CD4-positive, alpha-beta T cell treated with Interleukin-4 for 4 hours (primary cell): ENCODE measurements around the gene RAPGEF4.

Experiments
- DNase-seq: peaks from one replicate; pipeline ENCODE4 v3.0.0-alpha.2; 2020

RAPGEF4 gene

GRCh38 chr2:172864182-172864581 lies 128.5 kb downstream of the RAPGEF4 start:
- peak; percentile 4 for DNase-seq

GRCh38 chr2:172865422-172865821 lies 129.8 kb downstream of the RAPGEF4 start:
- DNase-seq, result no peak

GRCh38 chr2:172869861-172870260 lies 134.2 kb downstream of the RAPGEF4 start:
- no peak for DNase-seq

GRCh38 chr2:172870396-172870795 lies 134.8 kb downstream of the RAPGEF4 start:
- no peak for DNase-seq

GRCh38 chr2:172877826-172878225 lies 142.2 kb downstream of the RAPGEF4 start:
- no peak for DNase-seq

GRCh38 chr2:172878260-172878659 lies 142.6 kb downstream of the RAPGEF4 start:
- DNase-seq, result no peak

GRCh38 chr2:172884336-172884735 lies 148.7 kb downstream of the RAPGEF4 start:
- no peak for DNase-seq

GRCh38 chr2:172885996-172886395 lies 150.4 kb downstream of the RAPGEF4 start:
- no peak for DNase-seq

GRCh38 chr2:172887280-172887679 lies 151.6 kb downstream of the RAPGEF4 start:
- no peak for DNase-seq

GRCh38 chr2:172888714-172889669 lies 153.3 kb downstream of the RAPGEF4 start:
- no peak for DNase-seq

GRCh38 chr2:172889768-172890430 lies 154.3 kb downstream of the RAPGEF4 start:
- no peak for DNase-seq

GRCh38 chr2:172893111-172893510 lies 157.5 kb downstream of the RAPGEF4 start:
- no peak for DNase-seq

GRCh38 chr2:172893671-172894070 lies 158.0 kb downstream of the RAPGEF4 start:
- DNase-seq, result no peak

- DNase-seq, result no peak
These were observed 159.2 kb downstream of the RAPGEF4 start for GRCh38 chr2:172894689-172895387.

GRCh38 chr2:172896661-172897081 lies 161.0 kb downstream of the RAPGEF4 start:
- DNase-seq, result no peak

GRCh38 chr2:172900871-172901270 lies 165.2 kb downstream of the RAPGEF4 start:
- no peak for DNase-seq

GRCh38 chr2:172901913-172902312 lies 166.3 kb downstream of the RAPGEF4 start:
- no peak for DNase-seq

GRCh38 chr2:172904236-172904635 lies 168.6 kb downstream of the RAPGEF4 start:
- DNase-seq, result no peak

- DNase-seq, result no peak
These were observed 170.5 kb downstream of the RAPGEF4 start for GRCh38 chr2:172905937-172906811.

- DNase-seq, result no peak
These were observed 172.6 kb downstream of the RAPGEF4 start for GRCh38 chr2:172908275-172908674.

- no peak for DNase-seq
These were observed 173.8 kb downstream of the RAPGEF4 start for GRCh38 chr2:172909454-172909853.

GRCh38 chr2:172912266-172912665 lies 176.6 kb downstream of the RAPGEF4 start:
- DNase-seq, result no peak
